ENCODE measurements around the gene PTPRN2. TPM values are rescaled to one million over a fixed set of nuclear protein-coding genes. Genes with fewer than 3 reads are reported as not detected.

Gene PTPRN2
- total and polyA plus RNA-seq, 2 of the 8 experiments (the other 6 are each of a cell fraction or from before 2014, with no cell fraction given) = 2.6 to 4.5 TPM

DNA sequence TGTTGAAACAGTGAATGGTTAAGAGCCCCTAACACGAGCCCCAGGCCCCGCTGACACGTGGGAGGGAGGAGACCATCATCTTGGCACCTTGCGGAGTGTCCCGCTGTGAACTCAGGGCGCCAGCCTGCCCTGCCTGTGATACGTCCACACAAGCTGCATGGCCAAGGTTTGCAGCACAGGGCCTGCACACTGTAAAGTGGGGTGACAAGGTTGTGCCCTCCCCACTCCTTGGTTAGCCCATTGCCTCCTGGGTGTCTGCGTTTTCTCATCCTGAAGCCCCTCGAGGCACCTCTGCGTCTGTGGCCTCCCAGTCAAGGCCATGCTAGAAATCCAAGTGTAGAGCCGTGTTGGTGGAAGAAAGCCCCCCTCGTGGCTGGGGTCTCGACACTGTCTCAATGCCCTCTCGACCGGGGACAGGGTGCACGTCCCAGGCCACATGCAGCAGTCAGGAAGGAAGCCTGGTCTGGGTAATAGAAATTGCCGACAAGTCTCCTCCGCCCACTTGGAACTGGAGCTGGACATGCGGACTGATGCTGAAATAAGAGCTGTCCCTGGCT lies 1058.8 kb downstream of the PTPRN2 start (continued):
- TF ChIP-seq, protein P1, sequence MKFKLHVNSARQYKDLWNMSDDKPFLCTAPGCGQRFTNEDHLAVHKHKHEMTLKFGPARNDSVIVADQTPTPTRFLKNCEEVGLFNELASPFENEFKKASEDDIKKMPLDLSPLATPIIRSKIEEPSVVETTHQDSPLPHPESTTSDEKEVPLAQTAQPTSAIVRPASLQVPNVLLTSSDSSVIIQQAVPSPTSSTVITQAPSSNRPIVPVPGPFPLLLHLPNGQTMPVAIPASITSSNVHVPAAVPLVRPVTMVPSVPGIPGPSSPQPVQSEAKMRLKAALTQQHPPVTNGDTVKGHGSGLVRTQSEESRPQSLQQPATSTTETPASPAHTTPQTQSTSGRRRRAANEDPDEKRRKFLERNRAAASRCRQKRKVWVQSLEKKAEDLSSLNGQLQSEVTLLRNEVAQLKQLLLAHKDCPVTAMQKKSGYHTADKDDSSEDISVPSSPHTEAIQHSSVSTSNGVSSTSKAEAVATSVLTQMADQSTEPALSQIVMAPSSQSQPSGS (IDR thresholded peaks at IDR 0.05; ENCODE audit: low read length) = no peak
- TF ChIP-seq BACH1 (IDR thresholded peaks at IDR 0.05; ENCODE audit: low read length) (no peak), SRF (IDR thresholded peaks at IDR 0.05; ENCODE audit: low read depth, low read length) (no peak), SIX5 (IDR thresholded peaks at IDR 0.05; ENCODE audit: low read depth, low read length) (no peak), CHD1 (IDR thresholded peaks at IDR 0.05; ENCODE audit: low read depth, low read length) (no peak), SP4 (IDR thresholded peaks at IDR 0.05; ENCODE audit: low read length) (no peak), GTF2F1 (IDR thresholded peaks at IDR 0.05; ENCODE audit: borderline replicate concordance, low read depth, low read length) (no peak), TAF1 (IDR thresholded peaks at IDR 0.05; ENCODE audit: low read depth, low read length) (no peak)

All from H1 (cell line).